H1 (cell line): ENCODE results near the gene IDI1. TPM values are rescaled to one million over a fixed set of nuclear protein-coding genes. Genes with fewer than 3 reads are reported as not detected.

Experiments
- CTCF ChIA-PET: fragments of 300-600 bp; sonication (Branson Sonifier 250); formaldehyde crosslinking; loops from one replicate; lab custom pipeline; 2021; ENCODE audit not compliant: partially characterized antibody; lab: Charles Lee
- POLR2A ChIA-PET: fragments of 300-600 bp; sonication (Branson Sonifier 250); formaldehyde crosslinking; loops from one replicate; lab custom pipeline; 2021; ENCODE audit warnings: inconsistent platforms; ENCODE audit not compliant: partially characterized antibody; lab: Charles Lee
- DNase-seq, 2 experiments: peaks; one replicate each; pipeline versions ENCODE4 v3.0.0 to v3.0.0-alpha.2; 2010 to 2022; ENCODE audit warnings: low spot score in 2 of 2, low read depth in 1 of 2, mixed read lengths in 1 of 2
- FAIRE-seq: peaks from 2 replicates; lab custom pipeline; 2011; peaks lifted over from hg19 to GRCh38; lab: Jason Lieb, UNC
- H2AFZ ChIP-seq: 2 replicates; pipeline ENCODE4 v1.8.1; 2012; ENCODE audit warnings: low read length, inconsistent platforms
- H2AK5ac ChIP-seq: 2 replicates; pipeline ENCODE4 v1.6.1; 2013; ENCODE audit warnings: low read depth, low read length
- H2BK120ac ChIP-seq: replicated peaks from 2 replicates; pipeline ENCODE3; 2013; ENCODE audit warnings: low read depth, low read length, inconsistent platforms
- H2BK12ac ChIP-seq: 2 replicates; pipeline ENCODE4 v1.6.1; 2013; ENCODE audit warnings: low read depth, low read length
- H2BK15ac ChIP-seq: 2 replicates; pipeline ENCODE4 v1.6.1; 2013; ENCODE audit warnings: low read length
- H2BK20ac ChIP-seq: 2 replicates; pipeline ENCODE4 v1.6.1; 2013; ENCODE audit warnings: low read length
- H2BK5ac ChIP-seq: 2 replicates; pipeline ENCODE4 v1.6.1; 2013; ENCODE audit warnings: low read depth, low read length
- H3K14ac ChIP-seq: 2 replicates; pipeline ENCODE4 v1.6.1; 2013; ENCODE audit warnings: inconsistent platforms; ENCODE audit not compliant: insufficient read length
- H3K18ac ChIP-seq: 2 replicates; pipeline ENCODE4 v1.6.1; 2013; ENCODE audit warnings: low read length; ENCODE audit errors: extremely low read depth
- H3K23ac ChIP-seq: 2 replicates; pipeline ENCODE4 v1.6.1; 2013; ENCODE audit warnings: inconsistent platforms; ENCODE audit not compliant: insufficient read length
- H3K23me2 ChIP-seq: 2 replicates; pipeline ENCODE4 v1.6.1; 2013; ENCODE audit warnings: low read depth, low read length
- H3K27ac ChIP-seq: 2 replicates; pipeline ENCODE4 v1.6.1; 2011; ENCODE audit warnings: low read depth, low read length, inconsistent platforms
- H3K27me3 ChIP-seq, 4 experiments: replicated peaks in 1 of 4; 1 replicate in 1 of 4; 2 replicates in 3 of 4; pipeline versions ENCODE4 v1.6.1 to v1.8.1; 2011 to 2013; ENCODE audit warnings: low read length in 3 of 4, mild to moderate bottlenecking in 3 of 4, inconsistent platforms in 2 of 4, mixed read lengths in 2 of 4, moderate library complexity in 1 of 4; ENCODE audit not compliant: control insufficient read depth in 3 of 4, insufficient read depth in 3 of 4; ENCODE audit errors: extremely low read depth in 1 of 4
- H3K36me3 ChIP-seq, 4 experiments: 2 replicates each; pipeline versions ENCODE4 v1.6.1 to v1.8.1; 2011 to 2013; ENCODE audit warnings: mild to moderate bottlenecking in 4 of 4, low read length in 3 of 4, moderate library complexity in 2 of 4, control low read depth in 1 of 4, inconsistent platforms in 1 of 4; ENCODE audit not compliant: insufficient read depth in 4 of 4, control insufficient read depth in 2 of 4
- H3K4ac ChIP-seq: replicated peaks from 2 replicates; pipeline ENCODE3; 2013; ENCODE audit warnings: low read length, low read depth, mixed read lengths, inconsistent platforms; ENCODE audit not compliant: insufficient read length
- H3K4me1 ChIP-seq, 4 experiments: replicated peaks in 1 of 4; 1 replicate in 1 of 4; 2 replicates in 3 of 4; pipeline versions ENCODE4 v1.6.1 to v1.8.1; 2011 to 2013; ENCODE audit warnings: low read length in 3 of 4, inconsistent platforms in 2 of 4, mixed read lengths in 1 of 4; ENCODE audit not compliant: insufficient read depth in 4 of 4, control insufficient read depth in 3 of 4
- H3K4me2 ChIP-seq, 2 experiments: 2 replicates each; pipeline versions ENCODE4 v1.6.1 to v1.8.1; 2011 to 2013; ENCODE audit warnings: low read depth in 2 of 2, low read length in 2 of 2, control low read depth in 1 of 2, inconsistent platforms in 1 of 2, mild to moderate bottlenecking in 1 of 2; ENCODE audit not compliant: insufficient read depth in 1 of 2
- H3K4me3 ChIP-seq, 4 experiments: fragments of 200-600, 300-600 bp in 1 of 4; sonication (generic), shearing (Covaris generic), sonication (Bioruptor Twin) in 1 of 4; 2 replicates each; pipeline versions ENCODE4 v1.5.1 to v1.8.1; 2011 to 2016; ENCODE audit warnings: low read length in 4 of 4, low read depth in 3 of 4, control low read depth in 2 of 4, inconsistent platforms in 2 of 4, mild to moderate bottlenecking in 2 of 4, mixed read lengths in 1 of 4, moderate library complexity in 1 of 4; ENCODE audit not compliant: insufficient read depth in 2 of 4; ENCODE audit errors: extremely low read depth in 1 of 4
- H3K56ac ChIP-seq: replicated peaks from 2 replicates; pipeline ENCODE3; 2013; ENCODE audit warnings: low read depth, mild to moderate bottlenecking, mixed read lengths, low read length, inconsistent platforms; ENCODE audit not compliant: insufficient read length
- H3K79me1 ChIP-seq: 2 replicates; pipeline ENCODE4 v1.6.1; 2013; ENCODE audit warnings: low read depth, low read length, control low read depth
- H3K79me2 ChIP-seq, 2 experiments: 2 replicates each; pipeline versions ENCODE4 v1.6.1 to v1.8.1; 2012 to 2013; ENCODE audit warnings: low read length in 2 of 2, mild to moderate bottlenecking in 2 of 2, inconsistent platforms in 1 of 2; ENCODE audit not compliant: insufficient read depth in 2 of 2, control insufficient read depth in 1 of 2
- H3K9ac ChIP-seq, 4 experiments: replicated peaks in 1 of 4; 1 replicate in 1 of 4; 2 replicates in 3 of 4; pipeline versions ENCODE4 v1.6.1 to v1.8.1; 2011 to 2013; ENCODE audit warnings: low read depth in 3 of 4, low read length in 3 of 4, control low read depth in 2 of 4, mild to moderate bottlenecking in 2 of 4, moderate library complexity in 2 of 4, inconsistent platforms in 1 of 4; ENCODE audit errors: extremely low read depth in 1 of 4
- H3K9me3 ChIP-seq, 2 experiments: 2 replicates each; pipeline versions ENCODE4 v1.6.1 to v1.8.1; 2012 to 2013; ENCODE audit warnings: mild to moderate bottlenecking in 2 of 2, moderate library complexity in 2 of 2, control low read depth in 1 of 2, inconsistent platforms in 1 of 2, low read depth in 1 of 2, low read length in 1 of 2, mixed read lengths in 1 of 2; ENCODE audit not compliant: insufficient read depth in 2 of 2
- H4K20me1 ChIP-seq, 2 experiments: replicated peaks in 1 of 2; 2 replicates each; pipeline versions ENCODE3 to v1.8.1; 2011 to 2013; ENCODE audit warnings: inconsistent platforms in 2 of 2, low read length in 2 of 2, mild to moderate bottlenecking in 1 of 2; ENCODE audit not compliant: insufficient read depth in 2 of 2, control insufficient read depth in 1 of 2
- H4K5ac ChIP-seq: 2 replicates; pipeline ENCODE4 v1.6.1; 2013; ENCODE audit warnings: low read length, low read depth, mixed read lengths, inconsistent platforms; ENCODE audit not compliant: insufficient read length
- H4K8ac ChIP-seq: 2 replicates; pipeline ENCODE4 v1.8.0; 2013; ENCODE audit warnings: mild to moderate bottlenecking, moderate library complexity, low read length, inconsistent platforms; ENCODE audit not compliant: insufficient read depth; ENCODE audit errors: extremely low read depth
- H4K91ac ChIP-seq: replicated peaks from 2 replicates; pipeline ENCODE3; 2013; ENCODE audit warnings: low read length, mixed read lengths, inconsistent platforms; ENCODE audit not compliant: insufficient read length
- ASH2L ChIP-seq: fragments of 200-600, 300-600 bp; sonication (generic); IDR thresholded peaks from one replicate; pipeline ENCODE4 v1.7.1; 2017; ENCODE audit warnings: low read length
- CREB1 ChIP-seq: IDR thresholded peaks from 2 replicates; pipeline ENCODE4 v1.6.1; 2012; ENCODE audit warnings: inconsistent platforms
- KDM1A ChIP-seq: fragments of 200-600, 300-600 bp; sonication (generic); IDR thresholded peaks from 2 replicates; pipeline ENCODE4 v1.7.1; 2016; ENCODE audit warnings: mild to moderate bottlenecking, low read length, borderline replicate concordance
- NANOG ChIP-seq: IDR thresholded peaks from 2 replicates; pipeline ENCODE4 v1.6.1; 2011; ENCODE audit warnings: low read length, low read depth, mild to moderate bottlenecking, inconsistent platforms; ENCODE audit not compliant: insufficient read depth, poor library complexity, severe bottlenecking
- SIRT6 ChIP-seq: IDR thresholded peaks from one replicate; pipeline ENCODE4 v1.7.1; 2012; ENCODE audit warnings: low read length, inconsistent platforms
- YY1 ChIP-seq: IDR thresholded peaks from 2 replicates; pipeline ENCODE4 v1.6.1; 2011; ENCODE audit warnings: low read depth, mild to moderate bottlenecking, low read length
- WGBS, 2 experiments: shearing (Covaris generic) in 1 of 2; methylation state at CpG; one replicate each; pipeline versions ENCODE4 v1.1.6 to v1.1.7; 2013 to 2015; ENCODE audit warnings: low lambda C conversion rate in 2 of 2, mixed read lengths in 2 of 2, inconsistent platforms in 1 of 2, low coverage in 1 of 2, missing lambda C conversion rate in 1 of 2; ENCODE audit not compliant: insufficient replicate concordance in 2 of 2, insufficient coverage in 1 of 2, insufficient read length in 1 of 2; ENCODE audit errors: extremely low coverage in 1 of 2, missing lambda C conversion rate in 1 of 2; 5-methylcytosine and 5-hydroxymethylcytosine counted together
- polyA plus RNA-seq, 7 experiments: library from polyadenylated mRNA; depleted of rRNA in 3 of 7; stranded (reverse) in 5 of 7; unstranded in 2 of 7; fragments of >200 nt in 5 of 7; fragments of 200-250 nt in 2 of 7; gene quantifications; 1 replicate in 5 of 7; 2 replicates in 1 of 7; 4 replicates in 1 of 7; pipeline versions ENCODE4 v1.2.1 to v1.2.3, GENCODE V29; 2011 to 2013; ENCODE audit warnings: missing spikeins in 2 of 7, mixed read lengths in 2 of 7
- total RNA-seq: library from RNA; stranded (reverse); fragmentation: NEBNext Ultra II Directional; extraction: Animal tissue kit (Norgen Biotek cat#: 25700); gene quantifications from 2 replicates; pipeline ENCODE4 v1.2.1, GENCODE V29; 2021

Gene IDI1
- total and polyA plus RNA-seq, 2 of the 8 experiments (the other 6 are each of a cell fraction or from before 2014, with no cell fraction given), result 35.3 to 56.6 TPM

DNA sequence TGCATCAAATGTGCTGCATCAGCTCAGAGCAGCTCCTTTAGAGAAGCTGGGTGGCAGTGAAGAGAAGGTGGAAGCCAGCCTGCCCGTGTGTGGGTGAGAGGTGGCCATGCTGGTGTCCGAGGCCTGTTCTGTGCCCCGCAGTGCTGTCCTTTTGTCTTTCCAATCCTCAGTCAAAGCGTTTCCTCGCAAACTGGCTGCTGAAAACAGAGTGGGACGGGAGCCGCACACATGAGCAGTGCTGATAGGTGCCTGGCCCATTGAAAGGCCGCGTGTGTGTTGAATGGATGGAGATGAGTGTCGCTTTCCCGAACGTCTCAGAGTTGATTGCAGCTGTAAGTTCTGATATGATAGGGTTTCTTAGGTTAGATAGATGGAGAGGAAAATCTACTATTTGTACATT lies 46.6 kb upstream of the IDI1 start:
- H3K9me3 ChIP-seq, result no peaks in the 10 kb centered on the region
- H3K9ac ChIP-seq, result no peak overlapping the region
- H3K4me2 ChIP-seq, result no peak overlapping the region
- H3K79me2 ChIP-seq, result no peaks in the 10 kb centered on the region
- H4K8ac ChIP-seq, result no peak overlapping the region; the same call in 1 of the 2 replicates
- H2BK20ac ChIP-seq, result no peak overlapping the region
- H2AK5ac ChIP-seq, result no peak overlapping the region
- no peak overlapping the region for H3K14ac ChIP-seq
- WGBS, 2 experiments, result 87% methylated on average over 12 of the region's 12 CpGs; no CpG with 5 or more reads in 1 of the 2 experiments
- H3K18ac ChIP-seq, result no peak overlapping the region
- H4K91ac ChIP-seq, result no peak overlapping the region
- DNase-seq (no peak), FAIRE-seq (no peak)
- no peak overlapping the region for H3K56ac ChIP-seq
- H2BK5ac ChIP-seq, result peak overlapping the region; percentile 60; the same call in 1 of the 2 replicates
- POLR2A ChIA-PET, result no interaction called here
- H4K5ac ChIP-seq, result no peak overlapping the region
- no peak overlapping the region for H3K27ac ChIP-seq
- H3K4me1 ChIP-seq, result no peaks in the 10 kb centered on the region
- H3K36me3 ChIP-seq, result peaks cover 0 to 22% (median 6%) of the 10 kb centered on the region in 4 experiments; a peak in 7 of 8 replicates
- H3K79me1 ChIP-seq, result no peaks in the 10 kb centered on the region
- no peak overlapping the region for H3K23ac ChIP-seq
- H2BK12ac ChIP-seq, result no peak overlapping the region
- no peaks in the 10 kb centered on the region for H3K27me3 ChIP-seq
- no peak overlapping the region for H2BK120ac ChIP-seq
- no peak overlapping the region for H3K4me3 ChIP-seq
- peaks cover 7% of the 10 kb centered on the region; the same call in 1 of the 2 replicates for H3K23me2 ChIP-seq
- H3K4ac ChIP-seq, result no peak overlapping the region
- no peak overlapping the region for H2BK15ac ChIP-seq
- no peak overlapping the region for H2AFZ ChIP-seq
- H4K20me1 ChIP-seq, result peaks cover 0 to 1% of the 10 kb centered on the region in 2 experiments
- CTCF ChIA-PET, result no interaction called here
- TF ChIP-seq CREB1 (no peak), NANOG (no peak), ASH2L (no peak), SIRT6 (no peak), KDM1A (no peak), YY1 (no peak)
